Measurements from ENCODE around the gene EIF2B5. TPM values are rescaled to one million over a fixed set of nuclear protein-coding genes. Genes with fewer than 3 reads are reported as not detected.

EIF2B5 gene
- total RNA-seq, 1 experiment from 2014 or later: 50.5 TPM

Other genes starting within 250 kb of the EIF2B5 start
- 6.6 and 7.9 TPM in 2 replicates for gene ABCC5, start 117.5 kb upstream of the EIF2B5 start, total RNA-seq (2014; rRNA removed; shearing (Covaris generic); ENCODE audit: low replicate concordance)
- not detected in 2 replicates for gene HTR3D, start 103.6 kb upstream of the EIF2B5 start, total RNA-seq (2014; rRNA removed; shearing (Covaris generic); ENCODE audit: low replicate concordance)
- not detected in 2 replicates for gene HTR3C, start 82.3 kb upstream of the EIF2B5 start, total RNA-seq (2014; rRNA removed; shearing (Covaris generic); ENCODE audit: low replicate concordance)
- not detected in 2 replicates for gene HTR3E, start 38.3 kb upstream of the EIF2B5 start, total RNA-seq (2014; rRNA removed; shearing (Covaris generic); ENCODE audit: low replicate concordance)
- gene DVL3, start 20.0 kb downstream of the EIF2B5 start, total RNA-seq (2014; rRNA removed; shearing (Covaris generic); ENCODE audit: low replicate concordance): 20.8 and 42.6 TPM in 2 replicates
- 688 and 946 TPM in 2 replicates for gene AP2M1, start 39.5 kb downstream of the EIF2B5 start, total RNA-seq (2014; rRNA removed; shearing (Covaris generic); ENCODE audit: low replicate concordance)
- gene ABCF3, start 50.8 kb downstream of the EIF2B5 start, total RNA-seq (2014; rRNA removed; shearing (Covaris generic); ENCODE audit: low replicate concordance): 65.3 and 79.4 TPM in 2 replicates
- gene VWA5B2, start 94.2 kb downstream of the EIF2B5 start, total RNA-seq (2014; rRNA removed; shearing (Covaris generic); ENCODE audit: low replicate concordance): not detected in 2 replicates
- 57.2 and 59.0 TPM in 2 replicates for gene ALG3, start 113.6 kb downstream of the EIF2B5 start, total RNA-seq (2014; rRNA removed; shearing (Covaris generic); ENCODE audit: low replicate concordance)
- 5.2 and 16.0 TPM in 2 replicates for gene EEF1AKMT4, start 114.3 kb downstream of the EIF2B5 start, total RNA-seq (2014; rRNA removed; shearing (Covaris generic); ENCODE audit: low replicate concordance)
- not detected in 2 replicates for gene CAMK2N2, start 126.2 kb downstream of the EIF2B5 start, total RNA-seq (2014; rRNA removed; shearing (Covaris generic); ENCODE audit: low replicate concordance)
- not detected in 2 replicates for gene ECE2, start 140.7 kb downstream of the EIF2B5 start, total RNA-seq (2014; rRNA removed; shearing (Covaris generic); ENCODE audit: low replicate concordance)
- gene PSMD2, start 163.9 kb downstream of the EIF2B5 start, total RNA-seq (2014; rRNA removed; shearing (Covaris generic); ENCODE audit: low replicate concordance): 1,179 and 1,305 TPM in 2 replicates
- gene EIF4G1, start 179.2 kb downstream of the EIF2B5 start, total RNA-seq (2014; rRNA removed; shearing (Covaris generic); ENCODE audit: low replicate concordance): 378 and 439 TPM in 2 replicates
- 4.8 and 8.8 TPM in 2 replicates for gene FAM131A, start 202.2 kb downstream of the EIF2B5 start, total RNA-seq (2014; rRNA removed; shearing (Covaris generic); ENCODE audit: low replicate concordance)
- gene CLCN2, start 226.2 kb downstream of the EIF2B5 start, total RNA-seq (2014; rRNA removed; shearing (Covaris generic); ENCODE audit: low replicate concordance): 2.6 and 2.9 TPM in 2 replicates
- gene POLR2H, start 226.4 kb downstream of the EIF2B5 start, total RNA-seq (2014; rRNA removed; shearing (Covaris generic); ENCODE audit: low replicate concordance): 138 and 139 TPM in 2 replicates
- gene THPO, start 242.8 kb downstream of the EIF2B5 start, total RNA-seq (2014; rRNA removed; shearing (Covaris generic); ENCODE audit: low replicate concordance): not detected in 2 replicates
- 0.03 TPM in 1 of 2 replicates, not detected in the other for gene CHRD, start 244.7 kb downstream of the EIF2B5 start, total RNA-seq (2014; rRNA removed; shearing (Covaris generic); ENCODE audit: low replicate concordance)